PC-9 (cell line): ENCODE results near the gene FIBCD1. TPM values are rescaled to one million over a fixed set of nuclear protein-coding genes. Genes with fewer than 3 reads are reported as not detected.

Experiments used
- BruUV-seq: library from RNA; stranded (reverse); fragments of 400-500 nt; replicated peaks from 2 replicates; lab custom pipeline; 2021; lab: Mats Ljungman, UMichigan
- CTCF ChIA-PET: fragments of 300-600 bp; sonication (Branson Sonifier 250); formaldehyde crosslinking; loops from one replicate; lab custom pipeline; 2022; ENCODE audit warnings: antibody characterized with exemption; lab: Charles Lee
- POLR2A ChIA-PET: fragments of 300-600 bp; sonication (Branson Sonifier 250); formaldehyde crosslinking; loops from one replicate; lab custom pipeline; 2022; ENCODE audit warnings: antibody characterized with exemption; ENCODE audit not compliant: unreplicated experiment; lab: Charles Lee
- DNase-seq, 2 experiments: peaks; one replicate each; pipeline versions ENCODE4 v3.0.0 to v3.0.0-alpha.2; 2015 to 2022; ENCODE audit warnings: mixed read lengths in 1 of 2
- H2AFZ ChIP-seq: fragments of 200-600 bp; sonication (generic); 2 replicates; pipeline ENCODE4 v1.8.1; 2017; ENCODE audit warnings: antibody characterized with exemption
- H3F3A ChIP-seq: fragments of 200-600 bp; sonication (generic); 2 replicates; pipeline ENCODE4 v1.8.1; 2017; ENCODE audit warnings: antibody characterized with exemption, mild to moderate bottlenecking, low read depth; ENCODE audit not compliant: insufficient read depth
- H3K27ac ChIP-seq: fragments of 200-600 bp; sonication (generic); 2 replicates; pipeline ENCODE4 v1.6.1; 2016; ENCODE audit warnings: mixed run types
- H3K27me3 ChIP-seq: fragments of 200-600 bp; sonication (generic); 2 replicates; pipeline ENCODE4 v1.6.1; 2016; ENCODE audit warnings: low read depth, mixed run types; ENCODE audit not compliant: insufficient read depth
- H3K36me3 ChIP-seq: fragments of 200-600 bp; sonication (generic); 2 replicates; pipeline ENCODE4 v1.6.1; 2016; ENCODE audit warnings: low read depth, mixed run types
- H3K4me1 ChIP-seq: fragments of 200-600 bp; sonication (generic); replicated peaks from 2 replicates; pipeline ENCODE4 v1.6.1; 2016; ENCODE audit warnings: mixed run types; ENCODE audit not compliant: insufficient read depth
- H3K4me2 ChIP-seq: fragments of 200-600 bp; sonication (generic); 2 replicates; pipeline ENCODE4 v1.6.1; 2017; ENCODE audit warnings: mixed run types
- H3K4me3 ChIP-seq: fragments of 200-600 bp; sonication (generic); 2 replicates; pipeline ENCODE4 v1.6.1; 2016; ENCODE audit warnings: mixed run types
- H3K79me2 ChIP-seq: fragments of 200-600 bp; sonication (generic); 2 replicates; pipeline ENCODE4 v1.6.1; 2017; ENCODE audit warnings: low read depth, mixed run types
- H3K9me2 ChIP-seq: fragments of 200-600 bp; sonication (generic); 2 replicates; pipeline ENCODE4 v1.8.1; 2017; ENCODE audit warnings: mild to moderate bottlenecking; ENCODE audit not compliant: insufficient read depth
- H3K9me3 ChIP-seq: fragments of 200-600 bp; sonication (generic); 2 replicates; pipeline ENCODE4 v1.8.1; 2016; ENCODE audit warnings: low read depth; ENCODE audit not compliant: insufficient read depth
- H4K20me1 ChIP-seq: fragments of 200-600 bp; sonication (generic); 2 replicates; pipeline ENCODE4 v1.8.1; 2017; ENCODE audit not compliant: insufficient read depth
- CTCF ChIP-seq: fragments of 200-600 bp; sonication (generic); conservative IDR thresholded peaks from 2 replicates; pipeline ENCODE4 v1.6.1; 2017; ENCODE audit warnings: mixed run types, antibody characterized with exemption, mild to moderate bottlenecking, moderate library complexity
- EZH2 ChIP-seq: fragments of 200-600 bp; sonication (generic); IDR thresholded peaks from 2 replicates; pipeline ENCODE4 v1.8.0; 2017; ENCODE audit warnings: antibody characterized with exemption, low read depth
- intact Hi-C: fragments of 100-400 bp; cut with micrococcal nuclease; formaldehyde crosslinking; loops from one replicate; pipeline ENCODE4 v1.10.0; 2022; ENCODE audit not compliant: unreplicated experiment
- total RNA-seq: library from RNA; stranded (reverse); gene quantifications from 2 replicates; pipeline ENCODE4 v1.2.3, GENCODE V29; 2021

Gene FIBCD1
- total RNA-seq, 1 experiment from 2014 or later: 2.7 TPM

GRCh38 chr9:130866474-130866965 lies 72.5 kb downstream of the FIBCD1 start:
- ChIA-PET POLR2A (no interaction called here), CTCF (interaction anchor here (0.5 to 2.2 kb wide), 15 partner anchors 18 to 180 kb away, joined by 3 to 25 read pairs (median 5); no protein-coding TSS in a partner anchor)
- H3K4me1 ChIP-seq: no peaks in the 10 kb centered on the region
- peaks cover 34% of the 10 kb centered on the region for H4K20me1 ChIP-seq
- no peaks in the 10 kb centered on the region for H3K9me3 ChIP-seq
- H3K27ac ChIP-seq: no peak overlapping the region
- H3F3A ChIP-seq: peaks cover 12% of the 10 kb centered on the region; the same call in 1 of the 2 replicates
- no peak overlapping the region for H2AFZ ChIP-seq
- intact Hi-C loops: loop anchor here (1.0 to 5.0 kb wide), 5 partner anchors 75 to 404 kb away; no protein-coding TSS in a partner anchor
- TF ChIP-seq CTCF (peak; percentile 96), EZH2 (no peak)
- peak; percentile 85 to 86 for DNase-seq
- no peaks in the 10 kb centered on the region for H3K36me3 ChIP-seq
- no TSS peak for BruUV-seq
- no peaks in the 10 kb centered on the region for H3K9me2 ChIP-seq
- no peak overlapping the region for H3K4me3 ChIP-seq
- H3K79me2 ChIP-seq: no peaks in the 10 kb centered on the region
- H3K4me2 ChIP-seq: no peak overlapping the region
- no peaks in the 10 kb centered on the region for H3K27me3 ChIP-seq

GRCh38 chr9:130865921-130866320 lies 73.1 kb downstream of the FIBCD1 start:
- Histone ChIP-seq H3K27me3 (no peaks in the 10 kb centered on the region), H4K20me1 (peaks cover 34% of the 10 kb centered on the region), H3K4me2 (no peak overlapping the region), H3K27ac (no peak overlapping the region), H3K9me3 (no peaks in the 10 kb centered on the region), H3K36me3 (no peaks in the 10 kb centered on the region), H2AFZ (no peak overlapping the region), H3K79me2 (no peaks in the 10 kb centered on the region), H3F3A (peaks cover 12% of the 10 kb centered on the region; the same call in 1 of the 2 replicates), H3K4me3 (no peak overlapping the region), H3K4me1 (no peaks in the 10 kb centered on the region), H3K9me2 (no peaks in the 10 kb centered on the region)
- BruUV-seq: no TSS peak
- POLR2A ChIA-PET: interaction anchor here (0.6 kb wide), 1 partner anchor 51 kb away, joined by 3 read pairs; no protein-coding TSS in a partner anchor
- TF ChIP-seq EZH2 (no peak), CTCF (no peak)
- intact Hi-C loops: loop anchor here (1.0 to 5.0 kb wide), 5 partner anchors 75 to 404 kb away; no protein-coding TSS in a partner anchor
- CTCF ChIA-PET: interaction anchor here (0.5 to 2.2 kb wide), 10 partner anchors 30 to 681 kb away, joined by 3 to 25 read pairs (median 5); no protein-coding TSS in a partner anchor
- peak in 1 of 2 experiments; percentile 21 for DNase-seq

GRCh38 chr9:130864541-130864940 lies 74.5 kb downstream of the FIBCD1 start:
- no peak overlapping the region for H3K27ac ChIP-seq
- no TSS peak for BruUV-seq
- H3K4me3 ChIP-seq: no peak overlapping the region
- H3K79me2 ChIP-seq: no peaks in the 10 kb centered on the region
- POLR2A ChIA-PET: no interaction called here
- H3K9me2 ChIP-seq: no peaks in the 10 kb centered on the region
- H3F3A ChIP-seq: peaks cover 12% of the 10 kb centered on the region; the same call in 1 of the 2 replicates
- H3K27me3 ChIP-seq: no peaks in the 10 kb centered on the region
- CTCF ChIA-PET: interaction anchor here (0.6 kb wide), 1 partner anchor 93 kb away, joined by 5 read pairs; no protein-coding TSS in a partner anchor
- H3K4me1 ChIP-seq: no peaks in the 10 kb centered on the region
- no peaks in the 10 kb centered on the region for H3K36me3 ChIP-seq
- intact Hi-C loops: no loop called here
- H4K20me1 ChIP-seq: peaks cover 27% of the 10 kb centered on the region; the same call in 1 of the 2 replicates
- no peak overlapping the region for H3K4me2 ChIP-seq
- no peak overlapping the region for H2AFZ ChIP-seq
- H3K9me3 ChIP-seq: no peaks in the 10 kb centered on the region
- DNase-seq: no peak
- TF ChIP-seq CTCF (no peak), EZH2 (no peak)
